ENCODE data around the gene OR2T34. TPM values are rescaled to one million over a fixed set of nuclear protein-coding genes. Genes with fewer than 3 reads are reported as not detected.

The OR2T34 gene
- polyA plus RNA-seq, 1 donor from 2014 or later: not detected

DNA sequence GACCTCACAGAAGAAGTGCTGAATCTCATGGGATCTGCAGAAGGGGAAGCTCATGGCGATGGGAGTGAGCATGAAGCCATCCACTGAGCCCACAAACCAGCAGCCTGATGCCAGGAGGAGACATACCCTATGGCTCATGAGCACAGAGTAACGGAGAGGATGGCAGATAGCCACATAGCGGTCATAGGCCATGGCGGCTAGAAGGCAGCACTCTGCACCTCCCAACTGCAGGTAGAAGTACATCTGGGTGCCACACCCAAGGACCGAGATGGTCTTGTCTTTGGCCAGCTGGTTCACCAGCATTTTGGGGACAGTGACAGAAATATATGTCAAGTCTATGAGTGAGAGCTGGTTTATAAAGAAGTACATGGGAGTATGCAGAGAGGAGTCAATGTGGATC, 18.7 kb upstream of the OR2T34 start:
- Histone ChIP-seq H4K20me1 (ENCODE audit: insufficient read depth) (no peaks in the 10 kb centered on the region), H3K79me2 (replicated peaks; ENCODE audit: insufficient read depth, low read length) (no peaks in the 10 kb centered on the region), H3K9ac (ENCODE audit: low read length) (no peak overlapping the region), H3K9me2 (ENCODE audit: insufficient read depth, low read length) (no peaks in the 10 kb centered on the region), H2AFZ (ENCODE audit: low read depth, low read length) (no peak overlapping the region), H3K9me3 (ENCODE audit: low read length) (peaks cover 8% of the 10 kb centered on the region), H3K4me2 (ENCODE audit: low read length) (no peak overlapping the region), H3K4me3 (ENCODE audit: low read length) (no peak overlapping the region), H3F3A (ENCODE audit: insufficient read depth, low read length, poor library complexity, severe bottlenecking) (no peaks in the 10 kb centered on the region), H3K27me3 (ENCODE audit: insufficient read depth, low read depth, low read length) (no peaks in the 10 kb centered on the region), H3K36me3 (ENCODE audit: insufficient read depth, low read length) (no peaks in the 10 kb centered on the region), H3K27ac (ENCODE audit: low read length) (no peak overlapping the region)
- TF ChIP-seq TAF1 (IDR thresholded peaks at IDR 0.05; ENCODE audit: low read depth): no peak
- TF ChIP-seq POLR2AphosphoS5 (IDR thresholded peaks at IDR 0.05): no peak
- TF ChIP-seq MXI1 (conservative IDR thresholded peaks at IDR 0.05; ENCODE audit: poor library complexity, severe bottlenecking): no peak
- no peak for TF ChIP-seq EP300 (conservative IDR thresholded peaks at IDR 0.05; ENCODE audit: poor library complexity, severe bottlenecking)
- TF ChIP-seq EZH2 (IDR thresholded peaks at IDR 0.05; ENCODE audit: borderline replicate concordance, insufficient read depth, low read length, poor library complexity, severe bottlenecking): no peak
- no peak for TF ChIP-seq RAD21 (conservative IDR thresholded peaks at IDR 0.05)
- TF ChIP-seq SMC3 (conservative IDR thresholded peaks at IDR 0.05; ENCODE audit: poor library complexity): no peak
- TF ChIP-seq CTCF (IDR thresholded peaks at IDR 0.05; ENCODE audit: poor library complexity, severe bottlenecking): no peak
- TF ChIP-seq, protein P1, sequence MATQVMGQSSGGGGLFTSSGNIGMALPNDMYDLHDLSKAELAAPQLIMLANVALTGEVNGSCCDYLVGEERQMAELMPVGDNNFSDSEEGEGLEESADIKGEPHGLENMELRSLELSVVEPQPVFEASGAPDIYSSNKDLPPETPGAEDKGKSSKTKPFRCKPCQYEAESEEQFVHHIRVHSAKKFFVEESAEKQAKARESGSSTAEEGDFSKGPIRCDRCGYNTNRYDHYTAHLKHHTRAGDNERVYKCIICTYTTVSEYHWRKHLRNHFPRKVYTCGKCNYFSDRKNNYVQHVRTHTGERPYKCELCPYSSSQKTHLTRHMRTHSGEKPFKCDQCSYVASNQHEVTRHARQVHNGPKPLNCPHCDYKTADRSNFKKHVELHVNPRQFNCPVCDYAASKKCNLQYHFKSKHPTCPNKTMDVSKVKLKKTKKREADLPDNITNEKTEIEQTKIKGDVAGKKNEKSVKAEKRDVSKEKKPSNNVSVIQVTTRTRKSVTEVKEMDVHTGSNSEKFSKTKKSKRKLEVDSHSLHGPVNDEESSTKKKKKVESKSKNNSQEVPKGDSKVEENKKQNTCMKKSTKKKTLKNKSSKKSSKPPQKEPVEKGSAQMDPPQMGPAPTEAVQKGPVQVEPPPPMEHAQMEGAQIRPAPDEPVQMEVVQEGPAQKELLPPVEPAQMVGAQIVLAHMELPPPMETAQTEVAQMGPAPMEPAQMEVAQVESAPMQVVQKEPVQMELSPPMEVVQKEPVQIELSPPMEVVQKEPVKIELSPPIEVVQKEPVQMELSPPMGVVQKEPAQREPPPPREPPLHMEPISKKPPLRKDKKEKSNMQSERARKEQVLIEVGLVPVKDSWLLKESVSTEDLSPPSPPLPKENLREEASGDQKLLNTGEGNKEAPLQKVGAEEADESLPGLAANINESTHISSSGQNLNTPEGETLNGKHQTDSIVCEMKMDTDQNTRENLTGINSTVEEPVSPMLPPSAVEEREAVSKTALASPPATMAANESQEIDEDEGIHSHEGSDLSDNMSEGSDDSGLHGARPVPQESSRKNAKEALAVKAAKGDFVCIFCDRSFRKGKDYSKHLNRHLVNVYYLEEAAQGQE (IDR thresholded peaks at IDR 0.05; ENCODE audit: borderline replicate concordance): no peak

- TF ChIP-seq EP300 (conservative IDR thresholded peaks at IDR 0.05; ENCODE audit: poor library complexity, severe bottlenecking) (no peak), MXI1 (conservative IDR thresholded peaks at IDR 0.05; ENCODE audit: poor library complexity, severe bottlenecking) (no peak), RAD21 (conservative IDR thresholded peaks at IDR 0.05) (no peak), TAF1 (IDR thresholded peaks at IDR 0.05; ENCODE audit: low read depth) (no peak), SMC3 (conservative IDR thresholded peaks at IDR 0.05; ENCODE audit: poor library complexity) (no peak), CTCF (IDR thresholded peaks at IDR 0.05; ENCODE audit: poor library complexity, severe bottlenecking) (no peak), EZH2 (IDR thresholded peaks at IDR 0.05; ENCODE audit: borderline replicate concordance, insufficient read depth, low read length, poor library complexity, severe bottlenecking) (no peak), POLR2AphosphoS5 (IDR thresholded peaks at IDR 0.05) (no peak)
- TF ChIP-seq, protein P1 (IDR thresholded peaks at IDR 0.05; ENCODE audit: borderline replicate concordance): no peak
- Histone ChIP-seq H3F3A (ENCODE audit: insufficient read depth, low read length, poor library complexity, severe bottlenecking) (no peaks in the 10 kb centered on the region), H3K9me3 (ENCODE audit: low read length) (peaks cover 8% of the 10 kb centered on the region), H4K20me1 (ENCODE audit: insufficient read depth) (no peaks in the 10 kb centered on the region), H3K27ac (ENCODE audit: low read length) (no peak overlapping the region), H3K36me3 (ENCODE audit: insufficient read depth, low read length) (no peaks in the 10 kb centered on the region), H3K9me2 (ENCODE audit: insufficient read depth, low read length) (no peaks in the 10 kb centered on the region), H3K4me3 (ENCODE audit: low read length) (no peak overlapping the region), H3K4me2 (ENCODE audit: low read length) (no peak overlapping the region), H3K9ac (ENCODE audit: low read length) (no peak overlapping the region), H2AFZ (ENCODE audit: low read depth, low read length) (no peak overlapping the region), H3K27me3 (ENCODE audit: insufficient read depth, low read depth, low read length) (no peaks in the 10 kb centered on the region), H3K79me2 (replicated peaks; ENCODE audit: insufficient read depth, low read length) (no peaks in the 10 kb centered on the region)
Measured at GRCh38 chr1:248592655-248593054, 18.1 kb upstream of the OR2T34 start.

All from neural cell (in vitro differentiated cells).